Smooth muscle cell of bladder (primary cell): ENCODE results near the gene PDS5B. TPM values are rescaled to one million over a fixed set of nuclear protein-coding genes. Genes with fewer than 3 reads are reported as not detected.

Experiments
- total RNA-seq: library from RNA; depleted of rRNA; stranded (reverse); fragments of >200 nt; gene quantifications from 2 replicates; pipeline ENCODE4 v1.2.3, GENCODE V29; 2014

The PDS5B gene
- total RNA-seq = 21.2 and 22.1 TPM in 2 replicates

GRCh38 chr13:32586080-32586900, at the start of gene PDS5B:
PDS5B (plus strand) TSS chr13:32586452; CDS start chr13:32648773, 62,321 bp downstream.

GRCh38 chr13:32538621-32539246, 47.5 kb upstream of the PDS5B start, which contains the start of gene N4BP2L2:
N4BP2L2 (minus strand) TSS chr13:32538795; CDS start chr13:32537027, 1,768 bp downstream.

Other genes starting within 250 kb of the PDS5B start
- gene N4BP2L1, start 158.3 kb upstream of the PDS5B start, total RNA-seq = 2.0 and 2.4 TPM in 2 replicates
- gene N4BP2L2, start 47.7 kb upstream of the PDS5B start, total RNA-seq = 82.3 and 100 TPM in 2 replicates